Suprapubic skin (tissue), 4 donors: ENCODE measurements around the gene EFNA2. TPM values are rescaled to one million over a fixed set of nuclear protein-coding genes. Genes with fewer than 3 reads are reported as not detected.

ENCODE experiments used
- DNase-seq, 2 donors: peaks; one replicate each; pipeline ENCODE4 v3.0.0-alpha.2; 2019; ENCODE audit warnings: low spot score in 2 of 2
- H3K27ac ChIP-seq: fragments of 200-600 bp; sonication (generic); one replicate; pipeline ENCODE4 v1.5.1; 2019
- H3K27me3 ChIP-seq: fragments of 200-600 bp; sonication (generic); one replicate; pipeline ENCODE4 v1.5.1; 2019
- H3K36me3 ChIP-seq: fragments of 200-600 bp; sonication (generic); one replicate; pipeline ENCODE4 v1.5.1; 2019
- H3K4me1 ChIP-seq: fragments of 200-600 bp; sonication (generic); one replicate; pipeline ENCODE4 v1.5.1; 2019
- H3K4me3 ChIP-seq: fragments of 200-600 bp; sonication (generic); one replicate; pipeline ENCODE4 v1.5.1; 2019; ENCODE audit warnings: mild to moderate bottlenecking
- H3K9me3 ChIP-seq: fragments of 200-600 bp; sonication (generic); one replicate; pipeline ENCODE4 v1.5.1; 2019
- EP300 ChIP-seq: sonication (generic); formaldehyde crosslinking; IDR thresholded peaks from one replicate; pipeline ENCODE4 v1.6.1; 2017; ENCODE audit warnings: antibody characterized with exemption
- POLR2A ChIP-seq, 2 donors: fragments of 450-650 bp; IDR thresholded peaks; one replicate each; pipeline ENCODE4 v1.6.1; 2017; ENCODE audit warnings: antibody characterized with exemption in 2 of 2, mild to moderate bottlenecking in 2 of 2, moderate library complexity in 2 of 2
- POLR2AphosphoS5 ChIP-seq, 3 donors: sonication (generic); formaldehyde crosslinking; IDR thresholded peaks; one replicate each; pipeline ENCODE4 v1.6.1; 2017; ENCODE audit warnings: antibody characterized with exemption in 3 of 3
- WGBS: methylation state at CpG from one replicate; pipeline ENCODE4 v1.1.5; 2018; 5-methylcytosine and 5-hydroxymethylcytosine counted together
- total RNA-seq, 4 donors: library from RNA; depleted of rRNA; stranded (reverse); fragments of >200 nt; gene quantifications; one replicate each; pipeline ENCODE4 v1.1.0, GENCODE V29; 2016
- TF ChIP-seq, protein P1 (sequence below), 2 donors: fragments of 200-600 bp in 1 of 2; fragments of 450-650 bp in 1 of 2; sonication (generic) in 1 of 2; IDR thresholded peaks; one replicate each; pipeline ENCODE4 v1.5.1; 2016 to 2019; ENCODE audit warnings: antibody characterized with exemption in 2 of 2, mild to moderate bottlenecking in 1 of 2, moderate library complexity in 1 of 2

Gene EFNA2
- total RNA-seq, 4 donors from 2014 or later: not detected

DNA sequence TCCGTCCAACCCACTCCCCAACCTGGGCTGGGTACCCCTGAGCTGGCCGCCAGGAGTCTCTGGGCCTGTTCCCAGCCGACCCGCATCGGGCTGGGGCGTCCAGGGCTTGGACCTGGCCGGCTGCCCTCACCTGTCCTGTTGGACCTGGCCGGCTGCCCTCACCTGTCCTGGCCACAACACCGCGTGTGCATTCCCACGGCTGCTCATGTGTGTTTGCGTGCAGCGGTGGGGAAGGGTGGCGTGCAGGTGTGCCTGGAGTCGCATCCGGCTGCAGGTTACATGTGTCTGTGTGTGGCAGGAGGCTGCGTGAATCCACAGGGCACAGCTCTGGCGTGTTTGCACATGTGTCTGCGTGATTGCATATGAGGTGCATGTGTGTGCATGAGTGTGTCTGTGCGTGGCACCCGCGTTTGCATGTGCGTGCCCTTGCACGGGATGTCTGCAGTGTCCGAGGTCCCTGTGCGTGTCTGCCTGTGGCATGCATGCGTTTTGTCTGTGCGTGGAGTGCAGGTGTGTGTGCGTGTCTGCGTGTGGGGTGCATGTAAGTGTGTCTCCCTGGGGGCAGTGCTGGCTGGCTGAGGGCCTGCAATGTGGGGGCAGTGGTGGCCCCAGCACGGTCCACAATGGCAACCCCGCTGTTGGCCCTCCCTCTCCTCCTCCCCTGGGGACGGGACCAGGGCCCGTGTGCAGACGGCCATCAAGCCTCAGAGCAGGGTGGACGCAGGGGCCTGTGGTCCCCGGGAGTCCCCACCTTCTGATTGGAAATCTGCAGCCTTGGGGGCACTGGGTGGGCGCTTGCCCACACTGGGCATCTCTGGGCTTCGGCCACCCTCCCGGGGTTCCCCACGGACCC, 3.4 kb downstream of the EFNA2 start:
- TF ChIP-seq EP300 (no peak), POLR2AphosphoS5 (IDR thresholded peaks at IDR 0.05) (no peak), POLR2A (IDR thresholded peaks at IDR 0.05) (no peak)
- TF ChIP-seq, protein P1, sequence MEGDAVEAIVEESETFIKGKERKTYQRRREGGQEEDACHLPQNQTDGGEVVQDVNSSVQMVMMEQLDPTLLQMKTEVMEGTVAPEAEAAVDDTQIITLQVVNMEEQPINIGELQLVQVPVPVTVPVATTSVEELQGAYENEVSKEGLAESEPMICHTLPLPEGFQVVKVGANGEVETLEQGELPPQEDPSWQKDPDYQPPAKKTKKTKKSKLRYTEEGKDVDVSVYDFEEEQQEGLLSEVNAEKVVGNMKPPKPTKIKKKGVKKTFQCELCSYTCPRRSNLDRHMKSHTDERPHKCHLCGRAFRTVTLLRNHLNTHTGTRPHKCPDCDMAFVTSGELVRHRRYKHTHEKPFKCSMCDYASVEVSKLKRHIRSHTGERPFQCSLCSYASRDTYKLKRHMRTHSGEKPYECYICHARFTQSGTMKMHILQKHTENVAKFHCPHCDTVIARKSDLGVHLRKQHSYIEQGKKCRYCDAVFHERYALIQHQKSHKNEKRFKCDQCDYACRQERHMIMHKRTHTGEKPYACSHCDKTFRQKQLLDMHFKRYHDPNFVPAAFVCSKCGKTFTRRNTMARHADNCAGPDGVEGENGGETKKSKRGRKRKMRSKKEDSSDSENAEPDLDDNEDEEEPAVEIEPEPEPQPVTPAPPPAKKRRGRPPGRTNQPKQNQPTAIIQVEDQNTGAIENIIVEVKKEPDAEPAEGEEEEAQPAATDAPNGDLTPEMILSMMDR (IDR thresholded peaks at IDR 0.05): no peak
- no CpG with 5 or more reads among the region's 41 CpGs for WGBS
- Histone ChIP-seq H3K9me3 (no peaks in the 10 kb centered on the region), H3K4me1 (peaks cover 11% of the 10 kb centered on the region), H3K36me3 (no peaks in the 10 kb centered on the region), H3K27me3 (peaks cover 97% of the 10 kb centered on the region), H3K27ac (no peak overlapping the region), H3K4me3 (no peak overlapping the region)
- no peak for DNase-seq

DNA sequence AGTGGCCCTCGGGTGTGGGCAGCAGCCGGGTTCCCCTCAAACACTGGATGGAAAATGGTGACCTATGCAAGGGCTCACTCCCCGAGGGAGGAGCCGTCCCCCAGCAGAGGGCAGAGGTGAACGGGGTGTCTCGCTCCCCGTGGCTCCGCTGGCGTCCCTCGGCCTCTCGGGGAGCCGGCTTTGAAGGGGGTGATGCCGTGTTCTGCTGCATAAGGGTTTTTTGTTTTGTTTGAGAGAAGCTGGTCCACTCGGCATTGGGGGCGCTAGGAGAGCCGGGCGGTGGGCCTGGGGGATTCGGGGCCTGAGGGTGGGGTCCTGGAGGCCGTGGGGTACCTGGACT, 4.0 kb downstream of the EFNA2 start:
- no peak overlapping the region for H3K27ac ChIP-seq
- DNase-seq: no peak
- no peaks in the 10 kb centered on the region for H3K36me3 ChIP-seq
- TF ChIP-seq POLR2AphosphoS5 (IDR thresholded peaks at IDR 0.05) (no peak), EP300 (no peak), POLR2A (IDR thresholded peaks at IDR 0.05) (no peak)
- TF ChIP-seq, protein P1 (IDR thresholded peaks at IDR 0.05): no peak
- H3K4me1 ChIP-seq: peaks cover 11% of the 10 kb centered on the region
- no peak overlapping the region for H3K4me3 ChIP-seq
- WGBS: 62% methylated on average over 10 of the region's 19 CpGs
- H3K27me3 ChIP-seq: peaks cover 97% of the 10 kb centered on the region
- H3K9me3 ChIP-seq: no peaks in the 10 kb centered on the region

DNA sequence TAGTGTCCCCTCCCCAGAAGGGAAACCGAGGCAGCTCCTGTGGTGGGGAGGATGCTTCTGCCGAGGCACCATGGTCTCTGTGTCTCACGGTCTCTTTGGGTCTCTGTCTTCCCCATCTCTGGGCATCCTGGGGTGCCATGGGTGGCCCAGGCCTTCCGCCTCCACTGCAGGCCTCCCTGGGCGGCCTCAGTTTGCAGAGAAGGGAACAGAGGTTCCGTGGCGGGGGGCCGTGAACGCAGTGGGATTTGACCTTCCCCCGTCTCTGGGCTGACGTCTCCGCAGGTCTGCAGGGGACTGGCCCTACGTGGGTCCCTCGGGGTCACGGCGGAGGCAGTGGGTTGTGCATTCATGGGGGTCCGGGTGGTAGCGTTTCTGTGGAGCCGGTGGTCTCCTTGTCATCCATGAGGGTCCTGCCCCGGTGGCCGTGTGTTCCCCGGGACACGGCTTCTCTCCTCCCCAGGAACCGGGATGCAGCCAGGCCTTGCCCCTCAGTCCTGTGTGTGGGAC, 4.6 kb downstream of the EFNA2 start:
- H3K36me3 ChIP-seq: no peaks in the 10 kb centered on the region
- peaks cover 14% of the 10 kb centered on the region for H3K4me1 ChIP-seq
- no peak for DNase-seq
- H3K9me3 ChIP-seq: no peaks in the 10 kb centered on the region
- 59% methylated on average over 5 of the region's 24 CpGs for WGBS
- no peak overlapping the region for H3K4me3 ChIP-seq
- peaks cover 97% of the 10 kb centered on the region for H3K27me3 ChIP-seq
- no peak overlapping the region for H3K27ac ChIP-seq
- TF ChIP-seq EP300 (no peak), POLR2A (IDR thresholded peaks at IDR 0.05) (no peak), POLR2AphosphoS5 (IDR thresholded peaks at IDR 0.05) (no peak)
- TF ChIP-seq, protein P1 (IDR thresholded peaks at IDR 0.05): no peak

DNA sequence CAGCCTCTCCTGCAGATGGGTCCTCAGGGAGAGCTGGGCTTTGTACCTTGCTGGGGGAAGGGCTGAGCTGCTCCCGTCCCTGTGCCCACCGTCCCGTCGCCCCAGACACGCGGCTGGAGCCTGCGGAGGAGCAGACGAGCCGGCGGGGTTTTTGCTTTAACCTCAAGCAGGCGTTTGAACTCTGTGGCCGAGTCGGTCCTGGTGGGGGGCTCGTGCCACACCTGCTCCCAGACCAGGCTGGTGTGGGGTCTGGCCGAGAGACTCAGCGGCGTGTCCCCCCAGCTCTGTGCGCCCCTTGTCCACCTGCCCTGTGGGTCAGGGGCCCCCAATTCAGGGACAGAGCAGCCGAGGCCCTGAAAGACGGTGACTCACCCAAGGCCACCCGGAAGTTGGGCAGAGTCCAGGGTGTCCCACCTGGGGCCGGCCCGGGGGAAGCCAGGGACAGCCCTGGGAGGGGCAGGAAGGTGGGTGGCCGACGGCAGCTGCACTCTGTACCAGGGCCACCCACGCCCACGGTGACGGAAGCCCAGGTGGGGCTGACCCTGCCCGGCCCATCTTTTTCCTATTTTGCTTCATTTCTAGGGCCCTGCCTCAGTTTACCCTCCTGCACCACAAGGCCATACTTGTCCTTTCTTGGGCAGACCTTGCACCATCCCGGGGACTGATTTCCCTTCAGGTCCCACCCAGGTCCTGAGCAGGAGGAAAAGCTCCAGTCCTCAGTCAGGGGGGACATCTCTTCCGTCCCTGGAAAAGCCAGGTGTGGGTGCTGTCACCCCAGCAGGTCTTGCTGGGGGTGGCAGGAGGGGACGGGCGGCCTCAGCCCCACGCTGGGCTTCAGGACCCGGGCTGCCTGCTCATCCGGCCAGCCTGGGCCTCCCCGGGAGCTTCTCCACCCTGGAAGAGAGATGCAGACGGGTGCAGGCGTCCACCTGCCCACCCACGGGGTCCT, 5.3 kb downstream of the EFNA2 start:
- H3K4me3 ChIP-seq: no peak overlapping the region
- 64% methylated on average over 11 of the region's 40 CpGs for WGBS
- TF ChIP-seq EP300 (no peak), POLR2A (IDR thresholded peaks at IDR 0.05) (no peak), POLR2AphosphoS5 (IDR thresholded peaks at IDR 0.05) (no peak)
- TF ChIP-seq, protein P1 (IDR thresholded peaks at IDR 0.05): no peak
- H3K4me1 ChIP-seq: peaks cover 17% of the 10 kb centered on the region
- no peaks in the 10 kb centered on the region for H3K9me3 ChIP-seq
- no peaks in the 10 kb centered on the region for H3K36me3 ChIP-seq
- H3K27me3 ChIP-seq: peaks cover 100% of the 10 kb centered on the region
- DNase-seq: no peak
- no peak overlapping the region for H3K27ac ChIP-seq
